ENCODE measurements around the gene KCNG1. TPM values are rescaled to one million over a fixed set of nuclear protein-coding genes. Genes with fewer than 3 reads are reported as not detected.

KCNG1 gene
- total and polyA plus RNA-seq, 2 of the 4 experiments (the other 2 are of a cell fraction) = 23.7 to 51.4 TPM

DNA sequence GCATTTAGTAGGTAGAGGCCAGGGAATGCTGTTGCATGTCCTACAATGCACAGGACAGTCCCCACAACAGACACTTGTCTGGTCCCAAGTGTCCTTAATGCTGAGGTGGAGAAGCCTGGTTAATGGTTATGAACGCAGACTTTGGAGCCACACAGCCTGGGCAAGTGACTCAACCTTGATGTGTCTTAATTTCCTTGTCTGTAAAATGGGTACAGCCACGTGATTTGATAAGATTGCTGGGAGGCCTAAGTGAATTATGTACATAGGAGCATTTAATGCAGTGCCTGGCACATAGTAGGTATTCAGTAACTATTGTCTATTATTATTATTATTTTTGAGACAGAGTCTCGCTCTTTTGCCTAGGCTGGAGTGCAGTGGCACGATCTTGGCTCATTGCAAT is 11.4 kb downstream of the KCNG1 start:
- Histone ChIP-seq H2AK9ac (replicated peaks; ENCODE audit: low read depth, low read length, poor library complexity) (no peak overlapping the region), H2BK120ac (ENCODE audit: low read depth, low read length) (no peak overlapping the region), H3K4ac (ENCODE audit: low read depth, low read length) (no peak overlapping the region), H3K23ac (ENCODE audit: low read depth, low read length) (no peak overlapping the region), H3K4me2 (ENCODE audit: low read depth, low read length) (no peak overlapping the region), H2BK5ac (ENCODE audit: low read depth, low read length, poor library complexity, severe bottlenecking) (no peak overlapping the region), H3K36me3 (ENCODE audit: control insufficient read depth, insufficient read depth, low read length) (peaks cover 12% of the 10 kb centered on the region), H2AK5ac (ENCODE audit: low read depth, low read length) (no peak overlapping the region), H3K27me3 (ENCODE audit: control insufficient read depth, insufficient read depth, low read length) (no peaks in the 10 kb centered on the region), H3K9ac (ENCODE audit: low read depth, low read length) (no peak overlapping the region), H4K8ac (ENCODE audit: low read depth in 2 of 2, low read length in 2 of 2) (no peak overlapping the region), H3K4me1 (ENCODE audit: control insufficient read depth, insufficient read depth, low read length) (peaks cover 3% of the 10 kb centered on the region), H3K4me3 (ENCODE audit: insufficient read depth, low read depth, low read length) (no peak overlapping the region), H3K79me1 (ENCODE audit: low read depth in 1 of 2, low read length in 2 of 2) (peaks cover 40 to 61% of the 10 kb centered on the region in 2 experiments), H2BK20ac (ENCODE audit: low read depth, low read length) (no peak overlapping the region), H3K9me3 (ENCODE audit: control insufficient read depth, insufficient read depth, low read length) (no peaks in the 10 kb centered on the region), H3K56ac (ENCODE audit: extremely low read depth, insufficient read depth, low read length) (no peak overlapping the region), H2AFZ (replicated peaks; ENCODE audit: low read length, poor library complexity) (no peak overlapping the region), H4K5ac (ENCODE audit: low read depth, low read length) (no peak overlapping the region), H3K27ac (ENCODE audit: insufficient read depth, low read length) (no peak overlapping the region), H2BK15ac (ENCODE audit: low read depth, low read length) (no peak overlapping the region; the same call in 2 of the 3 replicates), H3K14ac (replicated peaks; ENCODE audit: low read depth, low read length) (no peak overlapping the region), H4K91ac (ENCODE audit: insufficient read depth, low read depth, low read length) (no peak overlapping the region), H3K9me1 (ENCODE audit: insufficient read depth, low read length) (no peaks in the 10 kb centered on the region), H3K18ac (ENCODE audit: low read depth, low read length) (no peak overlapping the region), H4K20me1 (ENCODE audit: insufficient read depth, low read length) (peaks cover 14% of the 10 kb centered on the region)
- BruUV-seq (replicated peaks) = no TSS peak
- intact Hi-C loops (cut with micrococcal nuclease) = loop anchor here (10.0 kb wide), 1 partner anchor 203 kb away; no protein-coding TSS in a partner anchor
- dilution Hi-C loops (cut with HindIII; ENCODE audit: low sequenced_read_pairs, unreplicated experiment) = no loop called here
- ATAC-seq (ENCODE audit: low read depth) (no peak), DNase-seq (no peak)
- TF ChIP-seq FOS (IDR thresholded peaks at IDR 0.05; ENCODE audit: low read depth, low read length) = no peak
- no peak for TF ChIP-seq POLR2A (IDR thresholded peaks at IDR 0.05; ENCODE audit: low read depth, low read length)
- ChIA-PET POLR2A (ENCODE audit: unreplicated experiment) (no interaction called here), CTCF (no interaction called here)
- in situ Hi-C loops (cut with MboI; ENCODE audit: low sequenced_read_pairs) = no loop called here
- no CpG with 5 or more reads among the region's 4 CpGs for WGBS, 2 experiments (ENCODE audit: extremely low coverage in 2 of 2, insufficient read length in 1 of 2)

Measured in IMR-90 (cell line).